GM18868 (cell line): ENCODE data around the gene RGS8.

Source experiments
- ATAC-seq: cut with Tn5 transposase; IDR thresholded peaks from one replicate; pipeline ENCODE4 v1.9.1; 2021; ENCODE audit warnings: mild to moderate bottlenecking, moderate library complexity; ENCODE audit not compliant: unreplicated experiment

RGS8 gene

DNA sequence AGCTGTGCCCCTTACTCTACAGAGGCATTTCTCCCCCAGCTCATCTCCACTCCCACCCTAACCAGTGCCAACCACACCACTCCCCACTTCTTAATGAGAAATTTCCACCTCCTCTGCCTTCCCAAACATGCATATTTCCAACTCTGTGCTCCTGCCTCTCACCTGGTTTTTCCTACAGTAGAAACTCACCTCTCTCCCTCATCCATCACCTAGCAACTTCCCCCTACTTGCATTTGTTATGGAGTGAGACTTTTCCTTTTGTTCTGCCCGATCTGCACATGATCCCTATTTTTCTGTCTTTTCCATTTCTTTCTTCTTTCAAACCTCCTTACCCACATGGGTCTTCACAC is 11.9 kb downstream of the RGS8 start:
- no peak for ATAC-seq

DNA sequence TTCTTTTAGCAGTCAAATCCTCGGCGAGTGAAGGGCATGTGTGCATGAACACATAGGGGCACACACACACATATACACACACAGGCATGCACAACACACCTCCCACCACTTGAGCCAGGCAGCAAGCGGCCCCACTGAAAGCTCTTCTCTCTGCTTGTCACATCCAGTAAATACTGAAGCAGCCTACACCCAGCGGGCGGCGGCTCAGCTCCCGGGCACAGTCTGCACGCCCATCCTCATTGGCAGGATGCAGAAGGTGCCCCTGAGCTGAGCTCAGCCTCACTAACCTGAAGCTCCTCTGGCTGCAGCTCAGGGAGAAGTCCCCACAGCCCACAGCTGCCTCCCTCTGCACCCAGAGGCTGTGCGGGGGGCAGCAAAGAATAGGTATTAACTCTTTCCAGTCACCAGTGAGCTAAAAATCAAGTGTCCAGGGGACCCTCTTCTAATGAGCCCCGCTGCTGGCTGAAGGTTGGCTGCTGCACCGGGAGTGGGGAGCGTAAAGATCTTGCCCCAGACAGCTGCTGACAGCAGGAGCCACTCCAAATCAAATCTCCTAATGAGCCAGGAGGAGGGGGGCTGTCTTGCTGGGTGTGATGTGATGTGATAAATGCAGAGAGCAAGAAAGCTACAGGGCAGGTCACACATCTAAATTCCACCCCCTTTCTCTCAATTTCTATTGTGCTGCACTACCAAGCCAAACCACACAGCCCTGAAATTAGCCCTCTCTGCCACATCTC is 12.5 kb downstream of the RGS8 start:
- ATAC-seq, result no peak

DNA sequence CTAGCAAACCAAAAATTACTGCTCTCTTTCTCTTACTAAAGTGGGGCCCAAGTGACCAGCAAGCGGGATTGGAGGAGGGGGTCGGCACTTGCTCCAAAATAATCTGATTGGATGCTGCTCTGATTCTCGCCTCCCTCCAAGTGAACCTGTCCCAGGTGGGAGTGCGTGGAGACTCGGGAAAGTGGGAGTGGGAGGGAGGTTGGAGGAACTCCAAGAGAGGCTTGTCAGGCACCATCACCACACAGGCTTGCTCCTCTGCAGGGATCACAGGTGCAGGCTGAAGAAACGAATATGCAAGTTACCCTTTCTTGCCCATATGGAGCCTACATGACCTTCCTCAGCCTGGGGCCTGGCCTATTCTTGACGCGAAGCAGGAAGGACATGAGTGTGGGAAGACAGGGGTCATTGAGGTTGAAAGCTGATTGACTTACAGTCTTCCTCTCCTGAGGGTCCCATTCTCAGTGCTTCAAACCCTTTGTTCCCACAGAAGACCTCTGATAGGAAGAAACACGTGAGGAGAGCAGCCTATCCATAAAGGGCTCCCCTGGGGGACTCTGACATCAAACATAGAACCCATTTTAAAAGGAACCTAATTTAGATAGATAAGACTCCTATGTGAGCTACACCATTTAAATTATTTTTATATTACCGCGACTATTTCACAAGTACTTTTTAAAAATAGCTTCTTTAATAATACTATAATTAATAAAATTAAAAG is 14.2 kb downstream of the RGS8 start:
- no peak for ATAC-seq

DNA sequence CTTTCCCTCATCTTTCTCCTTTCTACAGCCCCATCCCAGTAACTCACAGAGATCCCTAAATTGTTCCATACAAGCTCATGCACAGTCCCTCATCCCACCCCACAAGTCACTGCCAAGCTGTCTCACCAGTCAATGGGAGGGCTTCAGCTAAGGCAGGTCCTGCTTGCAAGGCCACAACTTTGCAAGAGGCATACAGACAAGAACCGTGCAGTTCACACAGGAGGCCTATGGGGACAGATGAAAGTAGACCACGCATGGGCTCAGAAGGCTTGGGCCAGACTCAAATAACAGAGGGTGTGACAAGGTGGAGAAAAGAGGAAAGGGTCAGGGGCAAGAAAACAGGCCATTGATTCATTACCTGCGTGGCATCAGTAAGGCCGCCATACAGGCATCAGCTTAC is 15.1 kb downstream of the RGS8 start:
- no peak for ATAC-seq

DNA sequence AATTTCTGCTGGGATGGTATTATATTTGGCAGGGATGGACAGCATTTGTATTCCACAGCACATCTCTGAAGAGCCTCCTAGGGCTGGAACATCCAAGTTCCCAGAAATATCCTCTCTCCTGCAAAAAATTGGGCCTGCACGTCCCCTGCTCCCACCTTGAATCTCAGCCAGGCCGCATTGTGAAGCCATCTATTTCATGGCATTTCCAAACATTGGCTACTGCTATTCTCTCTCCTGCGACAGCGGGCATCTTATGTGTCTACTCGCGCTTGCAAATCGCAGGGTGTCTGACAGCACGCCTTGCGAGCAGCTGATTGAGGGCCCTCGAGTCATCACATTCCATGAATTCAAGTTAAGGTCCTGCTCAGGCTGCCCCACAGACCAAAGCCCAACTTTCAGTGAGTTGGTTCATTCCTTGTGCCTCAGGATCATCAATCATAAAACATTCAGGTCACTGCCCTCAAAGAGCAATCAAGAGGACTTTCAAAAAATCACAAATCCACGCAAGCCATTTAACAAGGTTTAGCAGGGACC is 15.8 kb downstream of the RGS8 start:
- no peak for ATAC-seq

DNA sequence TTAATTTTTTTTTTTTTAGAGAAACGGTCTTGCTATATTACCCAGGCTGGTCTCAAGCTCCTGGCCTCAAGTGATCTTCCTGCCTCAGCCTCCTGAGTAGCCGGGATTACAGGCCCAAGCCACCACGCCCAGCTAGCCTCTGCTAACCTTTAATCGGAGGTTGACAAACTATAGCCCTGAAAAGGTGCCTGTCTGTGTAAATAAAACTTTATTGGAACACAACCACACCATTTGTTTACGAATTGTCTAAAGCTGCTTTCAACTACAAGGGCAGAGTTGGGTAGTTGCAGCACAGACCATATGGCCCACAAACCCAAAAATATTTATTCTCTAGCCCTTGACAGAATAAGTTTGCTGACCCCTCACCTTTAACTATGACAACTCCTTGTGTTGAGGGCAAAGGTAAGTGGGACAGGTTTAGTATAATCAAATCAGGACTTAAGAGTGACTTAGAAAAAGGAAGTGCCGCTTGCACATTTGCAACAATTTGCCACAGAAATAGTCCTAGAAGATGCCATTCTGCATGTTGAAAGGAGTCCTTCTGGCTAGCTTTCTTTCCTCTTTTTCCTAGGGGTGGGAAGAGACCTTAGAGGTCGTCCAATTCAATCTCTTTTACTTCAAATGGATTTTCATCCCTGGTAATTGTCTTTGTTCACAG is 16.4 kb downstream of the RGS8 start:
- ATAC-seq, result no peak

DNA sequence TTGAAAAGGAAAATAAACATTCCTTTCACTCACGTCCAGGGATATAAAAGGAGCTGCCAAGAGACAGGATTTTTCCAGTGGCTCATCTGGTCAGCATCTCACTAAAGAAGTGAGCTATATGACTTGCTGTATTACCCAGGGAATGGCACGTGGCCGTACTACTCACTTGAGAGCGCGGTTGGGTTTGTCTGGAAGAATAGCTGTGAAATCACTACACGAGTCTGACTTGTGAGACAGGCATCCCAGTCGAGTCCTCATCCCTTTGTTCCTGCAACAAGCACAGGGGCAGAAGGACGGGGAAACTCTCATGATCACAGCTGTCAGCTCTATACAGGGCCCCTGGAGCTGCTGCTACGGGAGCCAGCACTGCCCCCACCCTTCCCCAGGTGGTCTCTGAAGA is 17.7 kb downstream of the RGS8 start:
- ATAC-seq, result no peak

DNA sequence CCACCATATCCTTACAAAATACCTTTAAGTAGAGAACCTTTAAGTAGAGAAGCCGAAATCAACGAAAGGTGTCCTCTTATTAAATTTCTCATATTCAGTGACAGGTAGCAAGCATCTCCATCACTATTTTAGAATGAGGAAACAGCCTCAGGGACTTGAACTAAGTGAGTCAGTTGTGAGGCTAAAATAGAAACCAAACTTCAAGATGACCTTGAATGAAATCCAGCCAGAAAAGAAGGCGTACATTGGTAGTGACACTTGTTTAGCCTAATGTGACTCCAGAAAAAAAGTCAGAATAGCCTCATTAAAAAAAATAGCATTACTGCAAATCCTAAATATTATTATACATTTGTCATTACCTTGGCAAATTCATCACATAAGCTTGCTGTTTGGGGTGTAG is 20.1 kb downstream of the RGS8 start:
- no peak for ATAC-seq

DNA sequence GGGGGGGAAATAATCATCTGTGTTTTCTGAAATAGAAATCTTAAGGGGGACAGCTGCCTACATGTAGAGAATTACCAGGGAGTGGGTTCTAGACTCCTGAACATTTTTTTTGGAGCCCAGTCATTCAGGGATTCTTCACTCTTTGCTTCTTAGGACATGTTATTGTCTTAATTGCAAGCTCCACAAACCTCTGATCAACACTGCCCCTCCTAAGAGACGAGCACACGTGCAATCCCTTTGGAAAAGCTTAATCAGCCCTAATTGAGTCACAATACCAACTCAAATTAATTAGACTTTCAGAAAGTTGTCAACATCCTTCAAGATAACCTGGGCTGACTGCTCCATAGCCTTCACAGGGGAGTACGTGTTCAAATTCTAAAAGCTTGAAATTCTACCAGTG is 21.4 kb downstream of the RGS8 start:
- no peak for ATAC-seq

DNA sequence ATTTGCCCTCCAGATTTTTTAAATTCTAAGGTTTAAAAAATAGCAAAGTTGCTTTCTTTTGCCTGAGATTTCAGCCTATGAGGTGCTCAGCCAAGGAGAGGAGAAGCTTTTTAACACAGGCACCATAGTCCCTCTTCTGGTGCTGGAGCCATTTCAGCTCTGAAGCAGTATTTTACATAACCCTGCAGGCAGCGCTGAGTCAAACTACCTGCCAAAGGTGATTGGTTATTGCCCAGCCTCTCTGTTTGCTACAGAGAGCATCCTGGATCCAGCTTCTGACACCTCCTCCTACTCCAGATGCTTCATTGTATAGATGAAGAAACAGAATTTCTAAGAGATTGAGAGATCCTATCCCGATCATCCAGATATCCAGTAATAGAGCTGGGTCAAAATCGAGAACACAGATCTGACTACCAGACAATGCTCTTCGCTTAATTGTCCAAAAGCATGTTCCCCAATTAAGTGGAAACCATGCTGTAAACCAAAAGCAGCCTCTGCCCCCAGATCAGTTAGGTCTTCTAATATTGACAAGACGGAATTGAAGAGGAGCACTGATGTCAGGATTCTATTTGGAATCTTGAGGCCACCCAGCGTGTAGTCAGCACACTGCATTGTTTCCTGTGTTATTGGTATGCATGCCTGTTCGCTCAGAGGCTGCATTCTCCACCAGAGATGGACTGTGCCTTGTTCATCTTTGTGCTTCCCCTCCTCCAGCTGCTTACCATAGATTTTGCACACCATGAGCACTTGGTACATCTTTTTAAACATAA is 22.1 kb downstream of the RGS8 start:
- no peak for ATAC-seq

DNA sequence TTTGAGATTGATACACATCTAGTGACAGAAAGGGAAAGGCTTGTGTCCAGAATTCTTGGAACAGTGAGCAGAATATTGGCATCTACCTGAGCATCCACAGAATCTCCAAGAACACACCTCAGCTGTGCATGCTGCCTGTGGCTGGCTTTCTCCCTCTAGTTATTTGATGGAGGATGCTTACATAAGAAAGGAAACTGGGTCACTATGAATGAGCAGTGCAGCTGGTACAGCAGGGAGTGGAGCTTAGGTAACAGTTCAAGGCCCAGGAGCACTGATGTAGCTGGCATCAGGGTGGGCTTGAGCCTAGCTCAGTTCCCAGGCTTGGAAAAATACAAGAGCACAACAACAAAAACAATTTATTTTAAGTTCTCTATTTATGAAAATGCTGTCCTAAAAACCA is 26.3 kb downstream of the RGS8 start:
- ATAC-seq, result no peak

DNA sequence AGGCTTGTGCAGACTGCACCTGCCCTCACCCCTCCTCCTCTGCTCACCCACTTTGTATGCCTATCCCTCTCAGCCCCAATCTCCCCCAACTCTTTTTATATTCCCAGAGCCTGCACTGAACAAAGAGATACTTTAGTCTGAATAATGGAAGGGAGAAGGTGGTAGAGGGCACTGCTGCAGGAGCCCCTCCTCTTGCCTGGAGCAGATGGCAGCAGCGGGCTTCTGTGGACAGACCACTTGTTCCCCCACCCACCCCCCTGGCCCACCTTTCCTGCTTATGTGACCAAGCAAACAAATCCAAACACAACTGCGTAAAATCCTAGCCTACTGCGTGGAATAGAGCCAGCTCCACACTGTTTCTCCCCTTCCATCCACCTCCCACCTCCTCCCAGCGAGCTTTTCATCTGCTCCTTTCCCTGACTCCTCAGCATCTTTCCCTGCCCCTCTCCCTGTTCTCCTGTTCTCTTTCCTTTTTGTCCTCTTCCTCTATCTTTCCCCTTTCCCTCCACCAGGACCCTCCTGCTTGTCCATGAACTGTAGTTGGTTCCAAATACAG is 27.5 kb downstream of the RGS8 start:
- no peak for ATAC-seq

DNA sequence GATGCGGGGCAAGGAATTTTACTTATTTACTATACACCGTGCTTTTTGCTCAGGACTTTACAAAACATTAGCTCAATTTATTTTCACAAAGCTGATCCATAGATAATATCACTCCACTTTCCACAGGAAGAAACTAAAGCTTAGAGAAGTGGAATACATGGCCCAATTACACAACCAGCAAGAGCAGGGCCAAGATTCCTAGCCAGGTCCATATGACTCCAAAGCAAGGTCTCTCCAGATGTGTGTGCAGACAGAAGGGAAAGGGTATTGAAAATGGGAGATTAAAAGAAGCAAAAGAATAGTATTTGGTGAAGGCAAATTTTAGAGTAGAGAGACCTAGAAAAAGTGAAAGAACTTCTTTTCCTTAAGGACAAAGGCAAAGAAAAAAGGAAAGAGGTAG is 30.4 kb downstream of the RGS8 start:
- ATAC-seq, result no peak

DNA sequence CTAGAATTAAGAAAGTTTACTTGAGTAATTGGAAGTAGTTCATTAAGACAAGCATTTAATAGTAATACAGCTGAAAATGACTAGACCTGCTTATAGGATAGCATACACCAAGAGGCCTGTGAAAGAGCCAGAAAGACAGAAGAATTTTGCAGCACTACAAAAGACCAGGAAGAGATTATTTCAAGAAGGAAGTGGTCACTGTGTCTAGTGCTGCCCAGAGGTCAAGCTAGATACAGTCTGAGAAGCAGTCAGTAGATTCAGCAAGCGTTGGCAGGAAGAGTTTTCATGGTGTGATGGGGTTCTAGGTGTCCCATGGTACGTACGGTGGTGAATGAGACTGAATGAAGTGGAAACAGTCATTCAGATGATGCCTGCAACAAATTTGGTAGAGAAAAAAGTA is 31.5 kb downstream of the RGS8 start:
- ATAC-seq, result no peak

DNA sequence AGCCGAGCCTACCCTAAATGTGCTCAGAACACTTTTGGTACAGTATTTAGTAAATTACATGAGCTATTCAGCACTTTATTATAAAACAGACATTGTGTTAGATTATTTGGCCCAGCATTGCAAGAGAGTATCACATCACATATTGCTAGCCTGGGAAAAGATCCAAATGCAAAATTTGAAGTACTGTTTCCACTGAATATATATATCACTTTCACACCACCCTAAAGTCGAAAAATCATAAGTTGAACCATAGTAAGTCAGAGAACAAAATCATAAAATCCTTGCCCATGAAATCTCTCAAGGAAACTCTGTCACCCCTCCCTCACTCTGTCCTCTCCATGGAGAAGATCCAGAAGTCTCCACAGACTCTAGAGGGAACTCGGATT is 33.1 kb downstream of the RGS8 start:
- no peak for ATAC-seq

DNA sequence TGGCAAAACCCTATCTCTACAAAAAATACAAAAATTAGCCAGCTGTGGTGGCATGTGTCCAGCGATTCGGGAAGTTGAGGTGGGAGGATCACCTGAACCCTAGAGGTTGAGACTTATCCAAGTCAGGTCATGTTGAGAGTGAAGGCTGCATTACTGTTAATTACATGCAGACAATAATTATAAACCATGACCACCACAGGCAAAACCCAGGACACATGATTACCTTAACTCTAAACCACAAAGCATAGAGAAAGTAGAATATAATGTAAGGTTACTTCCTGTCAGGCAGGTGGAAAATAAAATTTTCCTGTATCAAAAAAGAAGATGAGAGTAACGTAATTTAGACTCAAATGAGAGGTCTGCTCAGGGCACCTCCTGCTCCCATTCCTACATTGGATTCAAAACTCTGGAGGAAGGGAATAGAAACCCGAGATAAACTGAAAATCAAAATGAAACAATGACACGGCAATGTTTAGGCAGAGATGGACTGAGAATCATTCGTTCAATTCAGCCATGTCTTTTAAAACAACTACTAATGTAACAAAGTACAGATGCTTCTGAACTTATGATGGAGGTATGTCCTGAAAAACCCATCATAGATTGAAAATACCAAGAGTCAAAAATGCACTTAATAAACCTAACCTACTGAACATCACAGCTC is 33.6 kb downstream of the RGS8 start:
- peak; percentile 35 for ATAC-seq

DNA sequence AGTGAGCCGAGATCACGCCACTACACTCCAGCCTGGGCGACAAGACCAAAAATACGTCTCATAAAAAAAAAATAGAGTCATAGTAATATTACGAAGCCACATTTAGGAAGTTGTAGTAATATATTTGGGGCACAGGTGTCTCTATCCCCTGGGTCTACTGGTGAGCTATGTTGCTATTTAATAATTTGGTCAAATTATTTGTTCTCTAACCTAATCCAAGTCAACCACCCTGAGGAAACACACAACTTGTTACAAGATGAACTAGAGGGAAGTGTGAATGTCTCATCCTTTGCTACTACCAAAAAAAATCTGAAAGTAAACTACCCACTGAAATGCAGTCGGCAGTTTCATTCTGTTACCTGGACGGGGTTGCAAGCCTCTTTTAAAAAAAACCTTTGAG is 35.3 kb downstream of the RGS8 start:
- ATAC-seq, result no peak

DNA sequence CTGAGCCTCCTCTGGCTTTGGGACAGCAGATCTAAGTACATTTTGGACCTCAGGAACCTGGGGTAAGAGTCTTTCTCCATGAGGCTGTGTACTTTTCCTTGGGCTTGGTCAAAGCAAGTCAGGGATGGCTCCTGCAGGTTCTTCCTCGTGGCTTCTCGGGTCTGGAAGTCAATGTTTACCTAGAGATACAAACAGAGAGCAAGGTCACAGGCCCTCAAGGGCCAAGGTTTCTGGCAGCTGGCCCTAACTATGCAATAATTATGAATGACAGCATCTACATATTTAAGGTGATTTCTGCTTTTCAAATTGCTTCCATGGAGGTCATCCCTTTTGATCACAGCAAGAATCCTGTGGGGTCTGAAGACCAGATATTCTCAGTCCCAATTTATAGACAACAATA is 37.6 kb downstream of the RGS8 start:
- ATAC-seq, result no peak

DNA sequence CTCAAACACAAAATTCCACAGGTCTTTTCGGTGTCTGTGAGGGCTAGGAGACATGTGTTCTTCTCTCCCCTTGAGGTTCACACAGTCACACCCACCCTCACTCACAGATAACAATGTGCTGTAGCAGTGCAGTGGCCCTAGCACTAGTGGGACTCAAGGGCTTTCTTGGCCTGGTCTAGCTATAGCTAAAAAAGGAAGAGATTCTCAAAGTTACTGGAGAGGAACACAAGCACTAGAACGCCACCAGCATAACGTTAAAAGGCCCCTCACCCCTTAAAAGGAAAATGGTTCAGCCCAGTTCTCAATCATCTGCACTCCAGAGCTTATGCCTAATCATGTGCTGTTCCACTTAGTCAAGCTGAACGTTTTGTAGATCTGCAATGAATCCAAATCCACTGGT is 39.5 kb downstream of the RGS8 start:
- peak; percentile 77 for ATAC-seq

DNA sequence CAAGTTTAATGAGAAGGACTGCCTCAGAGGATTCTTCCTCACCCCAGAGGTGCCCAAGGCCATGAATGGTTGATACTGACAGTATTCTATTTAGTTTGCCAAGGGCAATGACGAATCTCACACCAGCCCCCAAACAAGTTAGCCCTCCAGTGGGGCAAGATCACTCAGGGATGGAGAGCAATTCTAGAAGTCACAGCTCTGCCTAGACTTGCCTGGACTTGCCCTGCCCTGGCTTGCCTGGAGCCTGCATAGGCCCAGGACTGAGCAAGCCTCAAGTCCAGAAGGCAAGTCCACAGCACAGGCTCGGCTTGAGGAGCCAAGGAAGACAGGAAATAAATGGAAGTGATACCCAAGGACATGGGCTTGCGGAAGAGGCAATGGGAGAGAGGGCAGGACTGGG is 40.7 kb downstream of the RGS8 start:
- no peak for ATAC-seq

DNA sequence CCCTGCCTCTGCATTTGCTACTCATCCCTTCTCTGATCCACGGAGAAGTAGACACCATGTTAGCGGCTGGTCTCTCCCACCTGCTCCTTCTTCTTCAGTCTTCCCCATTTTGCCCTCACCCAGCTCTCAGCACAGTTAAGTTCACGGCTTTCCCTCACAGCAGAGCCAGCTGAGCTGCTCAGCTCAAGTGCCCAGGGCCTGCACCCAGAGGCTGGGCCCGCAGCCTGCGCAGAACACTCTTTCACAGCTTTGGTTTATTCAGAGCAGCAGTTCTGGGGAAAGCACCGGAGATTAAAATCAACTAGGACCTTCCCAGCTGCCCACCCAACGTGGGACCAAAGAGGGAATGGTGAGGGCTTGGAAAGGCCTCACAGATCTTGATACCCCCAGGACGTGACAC is 41.9 kb downstream of the RGS8 start:
- no peak for ATAC-seq
